Neural progenitor cell (in vitro differentiated cells): ENCODE data around the gene LRFN2.

Experiments
- CTCF ChIP-seq: fragments of 200-600 bp; sonication (generic); IDR thresholded peaks from 2 replicates; pipeline ENCODE4 v1.5.1; 2017; ENCODE audit warnings: antibody characterized with exemption, mild to moderate bottlenecking
- EZH2 ChIP-seq: fragments of 200-600 bp; sonication (generic); IDR thresholded peaks from 2 replicates; pipeline ENCODE4 v1.6.1; 2017; ENCODE audit warnings: antibody characterized with exemption, mild to moderate bottlenecking, moderate library complexity
- EZH2phosphoT487 ChIP-seq: fragments of 200-600 bp; sonication (generic); IDR thresholded peaks from 2 replicates; pipeline ENCODE4 v1.6.1; 2017; ENCODE audit warnings: antibody characterized with exemption

- TF ChIP-seq CTCF (no peak), EZH2 (no peak), EZH2phosphoT487 (no peak)
Measured at GRCh38 chr6:40441150-40441549, 146.0 kb downstream of the LRFN2 start.
